ENCODE data around the gene WDTC1. TPM values are rescaled to one million over a fixed set of nuclear protein-coding genes. Genes with fewer than 3 reads are reported as not detected.

WDTC1 gene
- total and polyA plus RNA-seq, 9 of the 15 experiments (the other 6 are each of a cell fraction or from before 2014, with no cell fraction given): 0.18 to 32.3 (median 8.8) TPM

DNA sequence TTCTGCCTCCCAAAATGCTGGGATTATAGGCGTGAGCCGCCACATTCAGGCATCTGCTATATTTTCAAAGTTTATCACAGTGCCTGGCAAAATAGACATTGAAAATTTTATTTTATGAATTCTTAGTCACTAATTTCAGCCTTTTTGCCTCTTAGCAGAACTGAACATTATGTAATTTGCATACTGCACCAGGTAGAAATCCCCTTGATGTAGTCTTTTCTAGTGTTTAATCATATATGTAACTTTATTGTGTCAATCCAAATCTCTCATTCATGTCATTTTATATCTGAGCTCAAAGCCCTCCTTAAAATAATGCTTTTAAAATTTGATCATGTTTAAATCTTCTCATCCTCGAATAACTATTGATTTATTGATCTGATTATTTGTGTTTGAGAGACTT is 19.2 kb downstream of the WDTC1 start (continued):
- TF ChIP-seq, protein P1, sequence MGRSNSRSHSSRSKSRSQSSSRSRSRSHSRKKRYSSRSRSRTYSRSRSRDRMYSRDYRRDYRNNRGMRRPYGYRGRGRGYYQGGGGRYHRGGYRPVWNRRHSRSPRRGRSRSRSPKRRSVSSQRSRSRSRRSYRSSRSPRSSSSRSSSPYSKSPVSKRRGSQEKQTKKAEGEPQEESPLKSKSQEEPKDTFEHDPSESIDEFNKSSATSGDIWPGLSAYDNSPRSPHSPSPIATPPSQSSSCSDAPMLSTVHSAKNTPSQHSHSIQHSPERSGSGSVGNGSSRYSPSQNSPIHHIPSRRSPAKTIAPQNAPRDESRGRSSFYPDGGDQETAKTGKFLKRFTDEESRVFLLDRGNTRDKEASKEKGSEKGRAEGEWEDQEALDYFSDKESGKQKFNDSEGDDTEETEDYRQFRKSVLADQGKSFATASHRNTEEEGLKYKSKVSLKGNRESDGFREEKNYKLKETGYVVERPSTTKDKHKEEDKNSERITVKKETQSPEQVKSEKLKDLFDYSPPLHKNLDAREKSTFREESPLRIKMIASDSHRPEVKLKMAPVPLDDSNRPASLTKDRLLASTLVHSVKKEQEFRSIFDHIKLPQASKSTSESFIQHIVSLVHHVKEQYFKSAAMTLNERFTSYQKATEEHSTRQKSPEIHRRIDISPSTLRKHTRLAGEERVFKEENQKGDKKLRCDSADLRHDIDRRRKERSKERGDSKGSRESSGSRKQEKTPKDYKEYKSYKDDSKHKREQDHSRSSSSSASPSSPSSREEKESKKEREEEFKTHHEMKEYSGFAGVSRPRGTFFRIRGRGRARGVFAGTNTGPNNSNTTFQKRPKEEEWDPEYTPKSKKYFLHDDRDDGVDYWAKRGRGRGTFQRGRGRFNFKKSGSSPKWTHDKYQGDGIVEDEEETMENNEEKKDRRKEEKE (IDR thresholded peaks at IDR 0.05; ENCODE audit: borderline replicate concordance in 1 of 2, control insufficient read depth in 1 of 2, low read depth in 2 of 2, low read length in 1 of 2): no peak
- TF ChIP-seq MEIS2 (IDR thresholded peaks at IDR 0.05; ENCODE audit: partially characterized antibody) (no peak), NCOA4 (IDR thresholded peaks at IDR 0.05; ENCODE audit: partially characterized antibody) (no peak), MECOM (CRISPR knock-in tag; IDR thresholded peaks at IDR 0.05) (no peak), RBM22 (IDR thresholded peaks at IDR 0.05; ENCODE audit: low read depth, low read length, poor library complexity, severe bottlenecking) (no peak), NR2F6 (CRISPR knock-in tag; IDR thresholded peaks at IDR 0.05) (no peak), BDP1 (IDR thresholded peaks at IDR 0.05; ENCODE audit: insufficient read depth, insufficient read length) (no peak)
- TF ChIP-seq, protein P2, sequence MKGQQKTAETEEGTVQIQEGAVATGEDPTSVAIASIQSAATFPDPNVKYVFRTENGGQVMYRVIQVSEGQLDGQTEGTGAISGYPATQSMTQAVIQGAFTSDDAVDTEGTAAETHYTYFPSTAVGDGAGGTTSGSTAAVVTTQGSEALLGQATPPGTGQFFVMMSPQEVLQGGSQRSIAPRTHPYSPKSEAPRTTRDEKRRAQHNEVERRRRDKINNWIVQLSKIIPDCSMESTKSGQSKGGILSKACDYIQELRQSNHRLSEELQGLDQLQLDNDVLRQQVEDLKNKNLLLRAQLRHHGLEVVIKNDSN (CRISPR knock-in tag; IDR thresholded peaks at IDR 0.05): no peak
- TF ChIP-seq, protein P3, sequence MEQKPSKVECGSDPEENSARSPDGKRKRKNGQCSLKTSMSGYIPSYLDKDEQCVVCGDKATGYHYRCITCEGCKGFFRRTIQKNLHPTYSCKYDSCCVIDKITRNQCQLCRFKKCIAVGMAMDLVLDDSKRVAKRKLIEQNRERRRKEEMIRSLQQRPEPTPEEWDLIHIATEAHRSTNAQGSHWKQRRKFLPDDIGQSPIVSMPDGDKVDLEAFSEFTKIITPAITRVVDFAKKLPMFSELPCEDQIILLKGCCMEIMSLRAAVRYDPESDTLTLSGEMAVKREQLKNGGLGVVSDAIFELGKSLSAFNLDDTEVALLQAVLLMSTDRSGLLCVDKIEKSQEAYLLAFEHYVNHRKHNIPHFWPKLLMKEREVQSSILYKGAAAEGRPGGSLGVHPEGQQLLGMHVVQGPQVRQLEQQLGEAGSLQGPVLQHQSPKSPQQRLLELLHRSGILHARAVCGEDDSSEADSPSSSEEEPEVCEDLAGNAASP (IDR thresholded peaks at IDR 0.05): no peak
- TF ChIP-seq, protein P4, sequence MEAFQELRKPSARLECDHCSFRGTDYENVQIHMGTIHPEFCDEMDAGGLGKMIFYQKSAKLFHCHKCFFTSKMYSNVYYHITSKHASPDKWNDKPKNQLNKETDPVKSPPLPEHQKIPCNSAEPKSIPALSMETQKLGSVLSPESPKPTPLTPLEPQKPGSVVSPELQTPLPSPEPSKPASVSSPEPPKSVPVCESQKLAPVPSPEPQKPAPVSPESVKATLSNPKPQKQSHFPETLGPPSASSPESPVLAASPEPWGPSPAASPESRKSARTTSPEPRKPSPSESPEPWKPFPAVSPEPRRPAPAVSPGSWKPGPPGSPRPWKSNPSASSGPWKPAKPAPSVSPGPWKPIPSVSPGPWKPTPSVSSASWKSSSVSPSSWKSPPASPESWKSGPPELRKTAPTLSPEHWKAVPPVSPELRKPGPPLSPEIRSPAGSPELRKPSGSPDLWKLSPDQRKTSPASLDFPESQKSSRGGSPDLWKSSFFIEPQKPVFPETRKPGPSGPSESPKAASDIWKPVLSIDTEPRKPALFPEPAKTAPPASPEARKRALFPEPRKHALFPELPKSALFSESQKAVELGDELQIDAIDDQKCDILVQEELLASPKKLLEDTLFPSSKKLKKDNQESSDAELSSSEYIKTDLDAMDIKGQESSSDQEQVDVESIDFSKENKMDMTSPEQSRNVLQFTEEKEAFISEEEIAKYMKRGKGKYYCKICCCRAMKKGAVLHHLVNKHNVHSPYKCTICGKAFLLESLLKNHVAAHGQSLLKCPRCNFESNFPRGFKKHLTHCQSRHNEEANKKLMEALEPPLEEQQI (IDR thresholded peaks at IDR 0.05): no peak

Data from K562 (cell line).